Muscle layer of colon (tissue), 2 donors: Measurements from ENCODE around the gene NFILZ.
"Not testable (repeated sequence)": the region's sequence is repeated elsewhere in the genome, so short reads cannot be mapped to it uniquely, and the experiment has no call there.

Experiments used
- H3K27ac ChIP-seq: one replicate; pipeline ENCODE4 v1.7.0; 2013; ENCODE audit warnings: low read depth, mild to moderate bottlenecking, low read length, moderate library complexity
- H3K27me3 ChIP-seq, 2 donors: one replicate each; pipeline ENCODE4 v1.7.0; 2013; ENCODE audit warnings: low read length in 2 of 2, mild to moderate bottlenecking in 2 of 2; ENCODE audit not compliant: insufficient read depth in 2 of 2, control insufficient read depth in 1 of 2
- H3K36me3 ChIP-seq: one replicate; pipeline ENCODE4 v1.7.0; 2013; ENCODE audit warnings: mild to moderate bottlenecking, low read length; ENCODE audit not compliant: insufficient read depth
- H3K4me1 ChIP-seq: one replicate; pipeline ENCODE4 v1.7.0; 2013; ENCODE audit warnings: mild to moderate bottlenecking, low read length; ENCODE audit not compliant: insufficient read depth
- H3K4me3 ChIP-seq, 2 donors: one replicate each; pipeline ENCODE4 v1.7.0; 2013; ENCODE audit warnings: low read length in 2 of 2, low read depth in 1 of 2, mild to moderate bottlenecking in 1 of 2, moderate library complexity in 1 of 2
- H3K9ac ChIP-seq: one replicate; pipeline ENCODE4 v1.7.0; 2013; ENCODE audit warnings: low read length
- H3K9me3 ChIP-seq: one replicate; pipeline ENCODE4 v1.7.0; 2013; ENCODE audit warnings: mild to moderate bottlenecking, low read length
- donor health status: abdominal sarcoma.
- donor health status: Adenocarcinoma of cecum.

The NFILZ gene

DNA sequence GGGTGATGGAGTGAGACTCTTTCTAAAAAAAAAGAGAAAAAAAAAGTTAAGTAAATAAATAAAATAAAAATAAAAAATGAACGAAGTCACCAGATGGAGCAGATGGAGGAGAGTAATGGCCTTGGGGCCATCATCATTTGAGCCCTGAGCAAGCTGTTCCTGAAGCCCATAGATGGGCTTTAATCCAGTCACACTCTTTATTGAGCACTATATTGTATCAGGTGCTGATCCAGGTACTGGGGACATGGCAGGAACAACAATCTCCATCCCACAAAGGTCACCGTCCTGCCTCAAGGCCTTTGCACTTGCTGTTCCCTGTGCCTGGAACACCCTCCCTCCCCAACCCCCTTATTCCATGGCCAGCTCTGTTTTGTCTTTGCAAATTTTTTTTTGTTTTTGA is 16.0 kb upstream of the NFILZ start:
- no peaks in the 10 kb centered on the region for H3K27me3 ChIP-seq
- H3K4me3 ChIP-seq, result no peak overlapping the region
- no peaks in the 10 kb centered on the region for H3K9me3 ChIP-seq
- no peak overlapping the region for H3K9ac ChIP-seq
- H3K27ac ChIP-seq, result no peak overlapping the region
- no peaks in the 10 kb centered on the region for H3K36me3 ChIP-seq
- no peaks in the 10 kb centered on the region for H3K4me1 ChIP-seq

DNA sequence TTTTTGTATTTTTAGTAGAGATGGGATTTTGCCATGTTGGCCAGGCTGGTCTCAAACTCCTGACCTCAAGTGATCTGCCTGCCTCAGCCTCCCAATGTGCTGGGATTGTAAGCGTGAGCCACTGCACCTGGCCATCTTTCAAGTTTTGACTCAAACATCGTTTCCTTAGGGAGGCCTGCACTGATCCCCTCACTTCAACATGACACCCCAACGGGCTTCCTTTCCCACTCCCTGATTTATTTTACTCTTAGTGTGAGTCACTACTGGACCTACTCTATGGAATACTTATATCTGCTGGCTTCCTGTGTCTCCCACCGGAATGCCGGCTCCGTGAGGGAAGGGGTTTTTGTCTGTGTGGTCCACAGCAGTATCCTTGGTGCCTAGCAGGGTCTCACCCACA is 15.4 kb upstream of the NFILZ start:
- H3K27ac ChIP-seq, result no peak overlapping the region

DNA sequence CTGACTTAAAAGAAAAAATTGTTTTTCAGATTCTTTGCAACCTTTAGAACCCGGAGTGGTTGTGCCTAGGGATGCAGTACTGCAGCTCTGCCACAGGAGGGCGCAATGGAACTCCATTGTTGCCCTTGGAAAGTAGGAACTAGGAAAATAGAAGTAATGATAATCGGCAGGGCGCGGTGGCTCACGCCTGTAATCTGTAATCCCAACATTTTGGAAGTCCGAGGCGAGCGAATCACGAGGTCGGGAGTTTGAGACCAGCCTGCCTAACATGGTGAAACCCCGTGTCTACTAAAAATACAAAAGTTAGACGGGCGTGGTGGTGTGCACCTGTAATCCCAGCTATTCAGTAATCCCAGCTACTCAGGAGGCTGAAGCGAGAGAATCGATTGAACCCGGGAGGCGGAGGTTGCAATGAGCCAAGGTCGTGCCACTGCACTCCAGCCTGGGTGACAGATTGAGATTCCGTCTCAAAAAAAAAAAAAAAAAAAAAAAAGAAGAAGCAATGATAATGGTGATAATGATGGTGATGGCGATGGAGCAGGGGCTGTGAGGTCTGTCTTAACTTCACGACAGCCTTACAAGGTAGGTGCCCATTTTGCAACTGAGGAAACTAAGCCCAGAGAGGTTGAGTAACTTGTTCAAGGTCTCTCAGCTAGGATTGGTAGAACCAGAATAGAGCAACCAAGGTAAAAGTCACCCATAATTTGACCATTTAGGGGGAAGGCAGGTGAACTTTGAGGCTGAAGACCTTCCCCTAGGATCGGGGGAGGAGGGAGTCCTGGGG is 14.4 kb upstream of the NFILZ start:
- Histone ChIP-seq H3K9me3 (no peaks in the 10 kb centered on the region), H3K27ac (no peak overlapping the region), H3K9ac (no peak overlapping the region), H3K36me3 (no peaks in the 10 kb centered on the region), H3K27me3 (no peaks in the 10 kb centered on the region), H3K4me3 (no peak overlapping the region), H3K4me1 (no peaks in the 10 kb centered on the region)

More for the DNA sequence above, 15.4 kb upstream of the NFILZ start:
- Histone ChIP-seq H3K4me1 (no peaks in the 10 kb centered on the region), H3K36me3 (no peaks in the 10 kb centered on the region), H3K9ac (no peak overlapping the region), H3K4me3 (no peak overlapping the region), H3K27me3 (no peaks in the 10 kb centered on the region), H3K9me3 (no peaks in the 10 kb centered on the region)

DNA sequence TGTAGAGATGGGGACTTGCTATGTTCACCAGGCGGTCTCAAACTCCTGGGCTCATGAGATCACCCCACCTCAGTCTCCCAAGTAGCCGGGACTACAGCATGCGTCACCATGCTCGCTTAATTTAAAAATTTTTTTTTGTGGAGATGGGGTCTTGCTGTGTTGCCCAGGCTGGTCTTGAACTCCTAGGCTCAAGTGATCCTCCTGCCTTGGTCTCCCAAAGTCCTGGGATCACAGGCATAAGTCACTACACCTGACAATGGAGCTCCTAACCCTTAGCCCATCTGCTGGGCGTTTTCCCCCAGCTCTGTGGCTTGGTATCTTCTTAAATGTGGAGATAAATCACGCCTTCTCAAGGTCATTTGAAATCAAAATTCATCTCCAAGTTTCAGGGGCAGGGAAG is 13.6 kb upstream of the NFILZ start:
- H3K9me3 ChIP-seq, result no peaks in the 10 kb centered on the region
- H3K36me3 ChIP-seq, result no peaks in the 10 kb centered on the region
- no peak overlapping the region for H3K27ac ChIP-seq
- no peak overlapping the region for H3K9ac ChIP-seq
- no peaks in the 10 kb centered on the region for H3K4me1 ChIP-seq
- H3K4me3 ChIP-seq, result no peak overlapping the region
- no peaks in the 10 kb centered on the region for H3K27me3 ChIP-seq

DNA sequence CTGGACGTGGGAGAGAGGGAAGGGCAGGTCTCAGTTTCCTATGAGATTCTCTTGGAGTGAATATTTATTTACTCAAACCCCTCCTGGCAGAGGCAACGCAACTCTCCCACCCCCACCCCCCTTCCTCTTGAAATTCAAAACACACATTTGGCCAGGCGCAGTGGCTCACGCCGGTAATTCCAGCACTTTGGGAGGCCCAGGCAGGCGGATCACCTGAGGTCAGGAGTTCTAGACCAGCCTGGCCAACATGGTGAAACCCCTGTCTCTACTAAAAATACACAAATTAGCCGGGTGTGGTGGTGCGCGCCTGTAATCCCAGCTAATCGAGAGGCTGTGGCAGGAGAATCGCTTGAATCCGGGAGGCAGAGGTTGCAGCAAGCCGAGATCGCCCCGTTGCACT is 13.1 kb upstream of the NFILZ start:
- not testable (repeated sequence) for H3K9ac ChIP-seq, H3K27ac ChIP-seq, H3K4me3 ChIP-seq, H3K36me3 ChIP-seq, H3K4me1 ChIP-seq, H3K9me3 ChIP-seq, H3K27me3 ChIP-seq

DNA sequence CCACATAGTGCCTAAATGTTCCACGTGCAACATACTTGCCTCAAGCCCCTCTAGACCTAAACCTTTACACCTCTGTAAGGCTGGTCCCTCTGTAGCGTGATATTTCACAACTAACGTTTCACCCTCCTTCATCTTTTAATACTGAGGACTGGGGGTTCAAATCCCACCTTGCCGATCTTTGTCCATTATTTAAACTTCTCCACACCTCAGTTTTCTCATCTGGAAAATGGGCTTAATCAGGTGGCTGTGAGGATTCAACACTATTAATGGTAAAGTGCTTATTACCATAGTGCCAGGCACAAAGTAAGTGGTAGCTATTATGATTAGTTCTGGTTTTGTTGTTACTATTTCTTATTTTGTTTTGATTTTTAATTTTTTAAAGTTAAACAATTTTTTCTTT is 12.4 kb upstream of the NFILZ start:
- Histone ChIP-seq H3K9me3 (no peaks in the 10 kb centered on the region), H3K9ac (no peak overlapping the region), H3K27me3 (no peaks in the 10 kb centered on the region), H3K27ac (no peak overlapping the region), H3K4me3 (no peak overlapping the region), H3K4me1 (no peaks in the 10 kb centered on the region), H3K36me3 (no peaks in the 10 kb centered on the region)

DNA sequence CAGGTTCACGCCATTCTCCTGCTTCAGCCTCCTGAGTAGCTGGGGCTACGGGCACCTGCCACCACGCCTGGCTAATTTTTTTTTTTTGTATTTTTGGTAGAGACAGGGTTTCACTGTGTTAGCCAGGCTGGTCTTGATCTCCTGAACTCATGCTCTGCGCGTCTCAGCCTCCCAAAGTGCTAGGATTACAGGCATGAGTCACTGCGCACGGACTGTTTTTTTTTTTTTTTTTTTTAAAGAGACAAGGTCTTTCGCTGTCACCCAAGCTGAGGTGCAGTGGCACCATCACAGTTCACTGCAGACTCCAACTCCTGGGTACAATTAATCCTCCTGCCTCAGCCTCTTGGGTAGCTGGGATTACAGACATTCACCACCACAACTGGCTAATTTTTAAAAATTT is 11.7 kb upstream of the NFILZ start:
- Histone ChIP-seq H3K27me3 (no peaks in the 10 kb centered on the region), H3K4me1 (no peaks in the 10 kb centered on the region), H3K4me3 (no peak overlapping the region), H3K36me3 (no peaks in the 10 kb centered on the region), H3K27ac (no peak overlapping the region), H3K9ac (no peak overlapping the region), H3K9me3 (no peaks in the 10 kb centered on the region)

DNA sequence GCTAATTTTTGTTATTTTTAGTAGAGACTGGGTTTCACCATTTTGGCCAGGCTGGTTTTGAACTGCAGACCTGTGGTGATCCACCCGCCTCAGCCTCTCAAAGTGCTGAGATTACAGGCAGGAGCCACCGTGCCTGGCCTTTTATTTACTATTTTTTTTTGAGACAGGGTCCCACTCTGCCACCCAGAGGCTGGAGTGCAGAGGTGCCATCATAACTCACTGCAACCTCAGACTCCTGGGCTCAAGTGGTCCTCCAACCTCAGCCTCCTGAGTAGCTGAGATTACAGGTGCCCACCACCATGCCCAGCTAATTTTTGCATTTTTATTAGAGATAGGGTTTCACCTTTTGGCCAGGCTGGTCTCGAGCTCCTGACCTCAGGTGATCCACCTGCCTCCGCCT is 7.5 kb upstream of the NFILZ start:
- not testable (repeated sequence) for H3K27me3 ChIP-seq, H3K36me3 ChIP-seq, H3K4me3 ChIP-seq, H3K4me1 ChIP-seq, H3K9ac ChIP-seq, H3K27ac ChIP-seq, H3K9me3 ChIP-seq

DNA sequence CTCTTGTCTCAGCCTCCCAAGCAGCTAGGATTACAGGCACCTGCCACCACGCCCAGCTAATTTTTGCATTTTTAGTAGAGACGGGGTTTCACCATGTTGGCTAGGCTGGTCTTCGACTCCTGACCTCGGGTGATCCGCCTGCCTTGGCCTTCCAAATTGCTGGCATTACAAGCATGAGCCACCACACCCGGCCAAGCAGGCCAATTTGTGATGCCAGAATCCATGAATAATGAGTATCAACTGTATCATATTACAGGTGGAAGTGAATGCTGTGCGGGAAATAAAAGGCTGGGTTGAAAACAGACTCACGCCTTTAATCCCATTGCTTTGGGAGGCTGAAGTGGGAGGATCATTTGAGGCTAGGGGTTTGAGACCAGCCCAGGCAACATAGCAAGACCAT is 3.6 kb upstream of the NFILZ start:
- Histone ChIP-seq H3K4me1 (no peaks in the 10 kb centered on the region), H3K4me3 (no peak overlapping the region), H3K27me3 (no peaks in the 10 kb centered on the region)

DNA sequence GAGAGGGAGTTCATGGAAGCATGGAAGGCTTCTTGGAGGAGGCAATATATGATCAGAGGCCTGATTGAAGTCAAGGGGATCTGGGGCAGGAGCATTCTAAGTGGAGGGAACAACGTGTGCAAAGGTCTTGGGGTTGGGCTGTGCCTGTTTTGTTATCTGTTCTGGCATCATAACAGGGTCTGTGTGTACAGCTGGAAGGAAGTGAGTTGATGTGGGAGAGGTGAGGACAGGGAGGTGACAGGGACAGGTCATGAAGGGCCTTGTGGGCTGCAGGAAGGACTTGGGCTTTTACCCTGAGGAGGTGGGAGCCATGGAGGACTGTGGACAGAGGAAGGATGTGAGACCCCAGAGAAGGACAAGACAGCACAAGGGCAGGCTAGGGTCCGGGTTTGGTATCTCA is 1.2 kb upstream of the NFILZ start:
- Histone ChIP-seq H3K36me3 (no peaks in the 10 kb centered on the region), H3K9me3 (no peaks in the 10 kb centered on the region), H3K4me1 (no peaks in the 10 kb centered on the region), H3K4me3 (no peak overlapping the region), H3K27me3 (no peaks in the 10 kb centered on the region), H3K27ac (no peak overlapping the region), H3K9ac (no peak overlapping the region)

More for the DNA sequence above, 3.6 kb upstream of the NFILZ start:
- no peaks in the 10 kb centered on the region for H3K9me3 ChIP-seq
- no peak overlapping the region for H3K27ac ChIP-seq
- no peak overlapping the region for H3K9ac ChIP-seq
- no peaks in the 10 kb centered on the region for H3K36me3 ChIP-seq

DNA sequence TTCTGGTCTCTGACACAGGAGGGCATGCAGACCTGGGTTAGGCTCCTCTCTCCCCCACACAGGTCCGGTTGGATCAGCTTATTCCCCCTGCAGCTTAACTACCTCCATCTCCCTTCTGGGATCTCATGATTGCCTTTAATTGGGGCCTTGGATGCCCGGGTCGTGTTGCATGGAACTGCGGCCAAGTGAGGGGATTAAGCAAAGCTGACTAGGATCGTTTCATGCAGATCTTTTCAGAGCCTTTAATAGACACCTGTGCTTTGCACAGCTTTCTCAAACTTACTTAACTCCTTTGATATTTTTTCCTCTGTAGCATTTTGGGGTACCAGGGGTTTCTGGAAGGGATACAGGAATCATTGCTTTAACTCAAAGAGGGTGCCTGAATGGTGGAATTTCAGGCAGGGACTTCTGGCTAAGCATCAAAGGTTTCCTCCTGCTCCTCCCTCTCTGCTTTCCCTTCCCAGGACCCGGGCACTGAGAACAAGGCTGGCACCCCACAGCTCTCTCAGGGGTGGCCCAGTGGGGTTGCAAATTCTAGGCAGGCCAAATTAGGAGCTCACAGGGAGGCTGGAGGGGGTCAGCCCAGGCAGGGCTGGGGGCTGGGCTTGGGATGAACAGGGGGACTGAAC is 477 bp downstream of the NFILZ start:
- H3K9me3 ChIP-seq, result no peaks in the 10 kb centered on the region
- no peak overlapping the region for H3K27ac ChIP-seq
- H3K27me3 ChIP-seq, result no peaks in the 10 kb centered on the region
- no peaks in the 10 kb centered on the region for H3K36me3 ChIP-seq
- H3K4me3 ChIP-seq, result no peak overlapping the region
- no peaks in the 10 kb centered on the region for H3K4me1 ChIP-seq
- no peak overlapping the region for H3K9ac ChIP-seq

DNA sequence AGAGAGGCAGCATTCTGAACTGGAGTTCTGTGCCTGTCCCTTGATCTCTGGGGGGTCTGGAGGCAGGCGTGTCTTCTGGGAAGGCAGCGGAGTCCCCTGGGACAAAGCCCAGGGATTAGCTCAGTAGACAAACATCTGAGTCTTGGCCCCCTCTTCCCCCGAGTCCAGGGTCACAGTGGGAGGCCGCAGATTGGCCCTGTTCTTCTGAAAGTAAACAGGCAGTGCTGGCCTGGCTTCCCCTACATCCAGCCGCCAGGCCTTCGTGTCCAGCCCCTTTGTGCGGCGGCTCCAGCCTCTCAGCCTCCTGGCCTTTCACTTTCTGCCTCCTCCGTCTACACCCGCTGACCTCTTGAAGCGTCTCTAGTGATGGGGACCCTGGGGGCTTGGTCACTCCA is 989 bp downstream of the NFILZ start:
- no peaks in the 10 kb centered on the region for H3K36me3 ChIP-seq
- no peak overlapping the region for H3K27ac ChIP-seq

More for the DNA sequence above, 989 bp downstream of the NFILZ start:
- no peaks in the 10 kb centered on the region for H3K9me3 ChIP-seq
- no peaks in the 10 kb centered on the region for H3K4me1 ChIP-seq
- H3K9ac ChIP-seq, result no peak overlapping the region
- no peaks in the 10 kb centered on the region for H3K27me3 ChIP-seq
- H3K4me3 ChIP-seq, result no peak overlapping the region
